Endothelial cell of umbilical vein (primary cell): ENCODE measurements around the gene SIAH3. TPM values are rescaled to one million over a fixed set of nuclear protein-coding genes. Genes with fewer than 3 reads are reported as not detected.

Experiments
- BruUV-seq: library from RNA; stranded (reverse); fragments of 400-500 nt; replicated peaks from 2 replicates; lab custom pipeline; 2021; lab: Mats Ljungman, UMichigan
- CTCF ChIA-PET: fragments of 300-600, 350-600 bp; sonication (Branson Sonifier 250); formaldehyde crosslinking; loops from one replicate; lab custom pipeline; 2021; ENCODE audit warnings: antibody characterized with exemption, inconsistent platforms; lab: Charles Lee
- POLR2A ChIA-PET: fragments of 300-600, 350-600 bp; sonication (Branson Sonifier 250); formaldehyde crosslinking; loops from one replicate; lab custom pipeline; 2021; ENCODE audit warnings: antibody characterized with exemption, inconsistent platforms; lab: Charles Lee
- DNase-seq: peaks from one replicate; pipeline ENCODE4 v3.0.0-alpha.2; 2011; ENCODE audit warnings: low read depth, low spot score
- FAIRE-seq: peaks from 2 replicates; lab custom pipeline; 2011; peaks lifted over from hg19 to GRCh38; lab: Jason Lieb, UNC
- H2AFZ ChIP-seq: 2 replicates; pipeline ENCODE4 v1.6.0; 2012; ENCODE audit warnings: low read depth, low read length, control low read depth, inconsistent platforms
- H3K27ac ChIP-seq: 2 replicates; pipeline ENCODE4 v1.5.1; 2011; ENCODE audit warnings: low read depth, mild to moderate bottlenecking, control low read depth, low read length, moderate library complexity; ENCODE audit not compliant: insufficient read depth
- H3K27me3 ChIP-seq, 2 experiments: 2 replicates each; pipeline versions ENCODE4 v1.6.0 to v1.6.1; 2011; ENCODE audit warnings: low read length in 2 of 2, mixed read lengths in 1 of 2; ENCODE audit not compliant: control insufficient read depth in 2 of 2, insufficient read depth in 2 of 2
- H3K36me3 ChIP-seq, 2 experiments: 2 replicates in 1 of 2; 3 replicates in 1 of 2; pipeline ENCODE4 v1.5.1; 2011; ENCODE audit warnings: low read length in 2 of 2, mild to moderate bottlenecking in 1 of 2, moderate library complexity in 1 of 2; ENCODE audit not compliant: control insufficient read depth in 2 of 2, insufficient read depth in 2 of 2; ENCODE audit errors: extremely low read depth in 1 of 2
- H3K4me1 ChIP-seq: 3 replicates; pipeline ENCODE4 v1.5.1; 2011; ENCODE audit warnings: mild to moderate bottlenecking, low read length; ENCODE audit not compliant: control insufficient read depth, insufficient read depth; ENCODE audit errors: extremely low read depth
- H3K4me2 ChIP-seq: 2 replicates; pipeline ENCODE4 v1.6.1; 2011; ENCODE audit warnings: low read length, control low read depth, mixed read lengths; ENCODE audit not compliant: insufficient read depth
- H3K4me3 ChIP-seq, 3 experiments: fragments of 200-600 bp in 1 of 3; sonication (generic), shearing (Covaris generic) in 1 of 3; replicated peaks in 1 of 3; 2 replicates each; pipeline ENCODE4 v1.5.1; 2011 to 2016; ENCODE audit warnings: control low read depth in 3 of 3, low read length in 3 of 3, mild to moderate bottlenecking in 2 of 3, inconsistent platforms in 1 of 3, low read depth in 1 of 3, moderate library complexity in 1 of 3; ENCODE audit not compliant: insufficient read depth in 1 of 3
- H3K79me2 ChIP-seq: 2 replicates; pipeline ENCODE4 v1.6.0; 2012; ENCODE audit warnings: low read length, inconsistent platforms; ENCODE audit not compliant: control insufficient read depth, insufficient read depth
- H3K9ac ChIP-seq: replicated peaks from 2 replicates; pipeline ENCODE3; 2011; ENCODE audit warnings: low read length, control low read depth; ENCODE audit not compliant: insufficient read depth; ENCODE audit errors: extremely low read depth
- H3K9me1 ChIP-seq: replicated peaks from 3 replicates; pipeline ENCODE4 v1.6.0; 2011; ENCODE audit warnings: mild to moderate bottlenecking, low read length; ENCODE audit not compliant: control insufficient read depth, insufficient read depth; ENCODE audit errors: extremely low read depth
- H3K9me3 ChIP-seq: replicated peaks from 2 replicates; pipeline ENCODE4 v1.5.1; 2012; ENCODE audit warnings: low read length, inconsistent platforms; ENCODE audit not compliant: control insufficient read depth, insufficient read depth
- H4K20me1 ChIP-seq: replicated peaks from 2 replicates; pipeline ENCODE3; 2011; ENCODE audit warnings: mild to moderate bottlenecking, low read length; ENCODE audit not compliant: control insufficient read depth, insufficient read depth; ENCODE audit errors: extremely low read depth
- CTCF ChIP-seq, 2 donors: IDR thresholded peaks; 1 replicate in 1 of 2; 2 replicates in 1 of 2; pipeline ENCODE4 v1.5.1; 2011; ENCODE audit warnings: low read length in 2 of 2, mild to moderate bottlenecking in 2 of 2, moderate library complexity in 2 of 2, control low read depth in 1 of 2, inconsistent platforms in 1 of 2, low read depth in 1 of 2; ENCODE audit not compliant: insufficient read depth in 1 of 2; ENCODE audit errors: extremely low read depth in 1 of 2
- EZH2 ChIP-seq: IDR thresholded peaks from 2 replicates; pipeline ENCODE4 v1.6.1; 2012; ENCODE audit warnings: borderline replicate concordance, low read depth, mild to moderate bottlenecking, moderate library complexity, low read length, inconsistent platforms; ENCODE audit not compliant: severe bottlenecking
- FOS ChIP-seq: IDR thresholded peaks from 2 replicates; pipeline ENCODE4 v1.6.1; 2011; ENCODE audit warnings: mild to moderate bottlenecking, low read length, moderate library complexity, borderline replicate concordance; ENCODE audit not compliant: insufficient read depth
- GATA2 ChIP-seq: IDR thresholded peaks from 2 replicates; pipeline ENCODE4 v1.7.0; 2011; ENCODE audit warnings: low read depth, mild to moderate bottlenecking, moderate library complexity, mixed read lengths, low read length; ENCODE audit not compliant: insufficient read length, insufficient read depth
- JUN ChIP-seq: IDR thresholded peaks from 2 replicates; pipeline ENCODE4 v1.6.1; 2011; ENCODE audit warnings: borderline replicate concordance, low read depth; ENCODE audit not compliant: insufficient read length, insufficient read depth
- MAX ChIP-seq: IDR thresholded peaks from 2 replicates; pipeline ENCODE4 v1.6.1; 2011; ENCODE audit not compliant: insufficient read depth, insufficient read length
- MYC ChIP-seq: IDR thresholded peaks from one replicate; pipeline ENCODE4 v1.6.1; 2011; ENCODE audit warnings: mild to moderate bottlenecking, low read depth, low read length
- POLR2A ChIP-seq: IDR thresholded peaks from 2 replicates; pipeline ENCODE4 v1.6.1; 2012; ENCODE audit warnings: low read depth, mild to moderate bottlenecking, control low read depth, low read length
- POLR2AphosphoS5 ChIP-seq: IDR thresholded peaks from 2 replicates; pipeline ENCODE4 v1.6.1; 2012; ENCODE audit warnings: low read depth, mild to moderate bottlenecking, control low read depth, low read length, moderate library complexity; ENCODE audit not compliant: insufficient read depth
- dilution Hi-C: fragments of 300-500 bp; cut with MboI; formaldehyde crosslinking; loops from one replicate; pipeline ENCODE4 v1.15.0; 2019; ENCODE audit warnings: low sequenced_read_pairs; ENCODE audit not compliant: extremely low pct_ligation_motif_present
- intact Hi-C: fragments of 100-400 bp; cut with micrococcal nuclease; formaldehyde crosslinking; loops from one replicate; pipeline ENCODE4 v1.10.0; 2022
- polyA plus RNA-seq, 4 experiments: library from polyadenylated mRNA; depleted of rRNA in 3 of 4; stranded (reverse) in 3 of 4; unstranded in 1 of 4; fragments of >200 nt; gene quantifications; 2 replicates each; pipeline versions ENCODE4 v1.2.1 to v1.2.3, GENCODE V29; 2011 to 2012; ENCODE audit warnings: missing spikeins in 1 of 4
- total RNA-seq: library from RNA; stranded (reverse); gene quantifications from 2 replicates; pipeline ENCODE4 v1.2.3, GENCODE V29; 2021

Gene SIAH3
- total and polyA plus RNA-seq, 2 donors (not counting 3 experiments of a cell fraction or from before 2014, with no cell fraction given) = 0.03 TPM; not detected in 1

GRCh38 chr13:45827318-45827717 is 24.2 kb downstream of the SIAH3 start:
- POLR2A ChIA-PET = no interaction called here
- H3K4me2 ChIP-seq = no peak overlapping the region
- no peaks in the 10 kb centered on the region for H4K20me1 ChIP-seq
- no peak overlapping the region for H3K4me3 ChIP-seq
- no peaks in the 10 kb centered on the region for H3K36me3 ChIP-seq
- DNase-seq = no peak
- H3K79me2 ChIP-seq = no peaks in the 10 kb centered on the region
- no peaks in the 10 kb centered on the region for H3K4me1 ChIP-seq
- no peak overlapping the region for H2AFZ ChIP-seq
- TF ChIP-seq POLR2AphosphoS5 (no peak), POLR2A (no peak), FOS (no peak), GATA2 (no peak), MAX (no peak)
- H3K9ac ChIP-seq = no peak overlapping the region
- no peaks in the 10 kb centered on the region for H3K9me3 ChIP-seq
- no peaks in the 10 kb centered on the region for H3K27me3 ChIP-seq
- no TSS peak for BruUV-seq
- no peak for FAIRE-seq
- dilution Hi-C loops = no loop called here
- no peaks in the 10 kb centered on the region for H3K9me1 ChIP-seq
- intact Hi-C loops = no loop called here
- CTCF ChIA-PET = no interaction called here
- no peak overlapping the region for H3K27ac ChIP-seq

GRCh38 chr13:45826731-45827130 is 24.8 kb downstream of the SIAH3 start:
- TF ChIP-seq JUN = no peak
- no peak for TF ChIP-seq MYC
- TF ChIP-seq CTCF (IDR thresholded peaks at IDR 0.05; ENCODE audit: extremely low read depth in 1 of 2, insufficient read depth in 1 of 2, low read depth in 1 of 2, low read length in 2 of 2) = no peak
- no peak for TF ChIP-seq GATA2
- no peak for TF ChIP-seq POLR2AphosphoS5
- no peak for TF ChIP-seq EZH2
- no peak for TF ChIP-seq MAX
- TF ChIP-seq POLR2A = no peak
- TF ChIP-seq FOS = no peak
- Histone ChIP-seq H3K9me1 (no peaks in the 10 kb centered on the region), H4K20me1 (no peaks in the 10 kb centered on the region), H3K4me3 (no peak overlapping the region), H3K79me2 (no peaks in the 10 kb centered on the region), H3K9me3 (no peaks in the 10 kb centered on the region), H3K36me3 (no peaks in the 10 kb centered on the region), H3K9ac (no peak overlapping the region), H3K4me1 (no peaks in the 10 kb centered on the region), H3K27ac (no peak overlapping the region), H3K27me3 (no peaks in the 10 kb centered on the region), H2AFZ (no peak overlapping the region), H3K4me2 (no peak overlapping the region)
- dilution Hi-C loops = no loop called here
- no peak for FAIRE-seq
- CTCF ChIA-PET = interaction anchor here (1.1 kb wide), 1 partner anchor 13 kb away, joined by 3 read pairs; no protein-coding TSS in a partner anchor
- POLR2A ChIA-PET = no interaction called here
- BruUV-seq = no TSS peak
- intact Hi-C loops = no loop called here
- no peak for DNase-seq
